HCT116 (cell line): ENCODE data around the gene SWT1.

Experiments used
- TCF7L2 ChIP-seq: IDR thresholded peaks from 2 replicates; pipeline ENCODE4 v1.7.0; 2011; ENCODE audit warnings: borderline replicate concordance, inconsistent platforms; ENCODE audit not compliant: insufficient read depth, insufficient read length; ENCODE audit errors: extremely low read depth
- ZNF274 ChIP-seq: fragments of 200-500 bp; sonication (Bioruptor generic); IDR thresholded peaks from 2 replicates; pipeline ENCODE4 v1.6.1; 2014; ENCODE audit warnings: mild to moderate bottlenecking, low read depth, low read length, inconsistent platforms
- TF ChIP-seq, protein P1 (sequence below), 3 experiments: fragments of 200-600 bp in 1 of 3; sonication (generic) in 1 of 3; IDR thresholded peaks in 2 of 3; conservative IDR thresholded peaks in 1 of 3; 2 replicates each; pipeline ENCODE4 v1.5.1; 2012 to 2017; ENCODE audit warnings: low read depth in 2 of 3, low read length in 2 of 3, antibody characterized with exemption in 1 of 3, borderline replicate concordance in 1 of 3, control low read depth in 1 of 3, mild to moderate bottlenecking in 1 of 3, mixed read lengths in 1 of 3, mixed run types in 1 of 3, moderate library complexity in 1 of 3; ENCODE audit not compliant: insufficient read depth in 1 of 3

DNA sequence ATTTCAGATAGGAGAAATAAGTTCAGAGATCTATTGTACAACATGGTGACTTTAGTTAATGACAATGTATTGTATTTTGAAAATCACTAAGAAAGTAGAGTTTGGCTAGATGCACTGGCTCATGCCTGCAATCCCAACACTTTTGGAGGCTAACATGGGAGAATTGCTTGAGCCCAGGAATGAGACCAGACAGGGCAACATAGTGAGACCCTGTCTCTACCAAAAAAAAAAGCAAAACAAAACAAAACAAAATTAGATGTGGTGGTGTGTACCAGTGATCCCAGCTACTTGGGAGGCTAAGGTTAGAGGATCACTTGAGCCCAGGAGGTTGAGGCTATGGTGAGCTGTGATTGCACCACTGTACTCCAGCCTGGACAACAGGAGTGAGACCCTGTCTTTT is 132.9 kb downstream of the SWT1 start:
- TF ChIP-seq, protein P1, sequence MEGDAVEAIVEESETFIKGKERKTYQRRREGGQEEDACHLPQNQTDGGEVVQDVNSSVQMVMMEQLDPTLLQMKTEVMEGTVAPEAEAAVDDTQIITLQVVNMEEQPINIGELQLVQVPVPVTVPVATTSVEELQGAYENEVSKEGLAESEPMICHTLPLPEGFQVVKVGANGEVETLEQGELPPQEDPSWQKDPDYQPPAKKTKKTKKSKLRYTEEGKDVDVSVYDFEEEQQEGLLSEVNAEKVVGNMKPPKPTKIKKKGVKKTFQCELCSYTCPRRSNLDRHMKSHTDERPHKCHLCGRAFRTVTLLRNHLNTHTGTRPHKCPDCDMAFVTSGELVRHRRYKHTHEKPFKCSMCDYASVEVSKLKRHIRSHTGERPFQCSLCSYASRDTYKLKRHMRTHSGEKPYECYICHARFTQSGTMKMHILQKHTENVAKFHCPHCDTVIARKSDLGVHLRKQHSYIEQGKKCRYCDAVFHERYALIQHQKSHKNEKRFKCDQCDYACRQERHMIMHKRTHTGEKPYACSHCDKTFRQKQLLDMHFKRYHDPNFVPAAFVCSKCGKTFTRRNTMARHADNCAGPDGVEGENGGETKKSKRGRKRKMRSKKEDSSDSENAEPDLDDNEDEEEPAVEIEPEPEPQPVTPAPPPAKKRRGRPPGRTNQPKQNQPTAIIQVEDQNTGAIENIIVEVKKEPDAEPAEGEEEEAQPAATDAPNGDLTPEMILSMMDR (IDR thresholded peaks at IDR 0.05 in 2 of 3, conservative IDR thresholded peaks at IDR 0.05 in 1 of 3; ENCODE audit: borderline replicate concordance in 1 of 3, insufficient read depth in 1 of 3, low read depth in 2 of 3, low read length in 2 of 3): no peak
- TF ChIP-seq TCF7L2 (no peak), ZNF274 (no peak)
